ENCODE results near the gene BCL11A.

The BCL11A gene

DNA sequence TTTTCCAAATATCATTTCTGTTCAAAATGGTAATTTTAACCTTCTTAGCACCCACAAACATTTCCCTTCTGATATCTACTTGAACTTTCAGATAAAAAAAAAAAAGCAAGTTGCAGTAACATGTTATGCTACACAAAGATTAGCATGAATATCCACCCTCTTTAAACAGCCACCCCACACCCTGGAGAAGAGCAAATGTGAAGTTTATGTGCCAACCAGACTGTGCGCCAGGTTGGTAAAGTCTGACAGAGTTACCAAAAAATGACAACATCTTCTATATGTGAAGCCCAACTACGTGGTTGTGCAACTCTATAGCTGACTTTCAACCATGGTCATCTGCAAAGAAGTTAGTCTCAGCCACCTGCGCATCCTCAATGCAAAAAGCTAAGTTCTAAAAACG, 62.6 kb downstream of the BCL11A start:
- TF ChIP-seq FOXM1 (IDR thresholded peaks at IDR 0.05; ENCODE audit: borderline replicate concordance, low read depth) = no peak
- TF ChIP-seq NFIC (IDR thresholded peaks at IDR 0.05) = no peak
- TF ChIP-seq RAD21 (IDR thresholded peaks at IDR 0.05; ENCODE audit: low read depth) = no peak
- TF ChIP-seq TCF12 (IDR thresholded peaks at IDR 0.05; ENCODE audit: low read depth) = no peak
- TF ChIP-seq EP300 (IDR thresholded peaks at IDR 0.05; ENCODE audit: borderline replicate concordance) = no peak
- TF ChIP-seq TAF1 (IDR thresholded peaks at IDR 0.05; ENCODE audit: low read depth) = no peak
- TF ChIP-seq CREB1 (IDR thresholded peaks at IDR 0.05; ENCODE audit: low read depth) = no peak
- TF ChIP-seq, protein P1, sequence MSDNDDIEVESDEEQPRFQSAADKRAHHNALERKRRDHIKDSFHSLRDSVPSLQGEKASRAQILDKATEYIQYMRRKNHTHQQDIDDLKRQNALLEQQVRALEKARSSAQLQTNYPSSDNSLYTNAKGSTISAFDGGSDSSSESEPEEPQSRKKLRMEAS (IDR thresholded peaks at IDR 0.05) = no peak

DNA sequence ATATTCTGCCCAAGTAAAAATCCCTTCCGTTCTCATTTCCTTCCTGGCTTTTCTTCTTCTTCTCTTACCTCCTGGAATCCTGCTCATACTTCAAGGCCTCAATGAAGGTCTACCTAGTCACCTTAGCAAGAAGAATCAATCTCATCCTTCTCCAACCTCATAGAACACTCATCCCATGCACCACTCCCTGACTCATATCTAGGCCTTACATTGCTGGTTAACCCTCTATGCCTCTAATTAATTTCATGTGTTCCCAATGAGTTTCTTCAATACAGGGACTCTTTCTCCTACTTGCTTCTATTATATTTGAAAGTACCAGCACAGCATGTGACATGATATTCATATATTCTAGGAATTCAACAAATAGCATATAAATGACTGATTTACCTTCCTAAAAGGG, 63.0 kb downstream of the BCL11A start:
- TF ChIP-seq, protein P2, sequence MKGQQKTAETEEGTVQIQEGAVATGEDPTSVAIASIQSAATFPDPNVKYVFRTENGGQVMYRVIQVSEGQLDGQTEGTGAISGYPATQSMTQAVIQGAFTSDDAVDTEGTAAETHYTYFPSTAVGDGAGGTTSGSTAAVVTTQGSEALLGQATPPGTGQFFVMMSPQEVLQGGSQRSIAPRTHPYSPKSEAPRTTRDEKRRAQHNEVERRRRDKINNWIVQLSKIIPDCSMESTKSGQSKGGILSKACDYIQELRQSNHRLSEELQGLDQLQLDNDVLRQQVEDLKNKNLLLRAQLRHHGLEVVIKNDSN (IDR thresholded peaks at IDR 0.05) = no peak
- TF ChIP-seq CREB1 (IDR thresholded peaks at IDR 0.05; ENCODE audit: low read depth) (no peak), EGR1 (IDR thresholded peaks at IDR 0.05) (no peak), ZBTB7A (IDR thresholded peaks at IDR 0.05; ENCODE audit: low read depth) (no peak)

DNA sequence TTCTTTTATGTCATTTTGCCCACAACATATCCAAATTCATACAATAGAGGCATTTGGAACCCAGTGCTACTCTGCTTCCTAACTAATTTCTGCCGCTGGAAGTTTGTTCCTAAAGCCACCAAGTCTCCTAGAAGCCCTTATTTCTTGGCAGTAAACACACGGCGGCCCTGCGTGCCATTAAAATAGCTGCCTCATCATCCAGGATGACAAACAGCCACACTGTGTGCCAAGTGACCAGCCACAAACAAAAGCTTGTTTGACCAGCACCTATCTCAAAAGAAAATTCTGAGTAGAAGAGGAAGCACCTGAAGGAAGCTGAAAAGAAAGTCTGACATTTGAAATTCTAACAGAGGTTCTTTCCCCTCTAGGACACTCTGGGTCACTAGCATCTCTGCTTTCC, 64.2 kb downstream of the BCL11A start:
- TF ChIP-seq CEBPB (IDR thresholded peaks at IDR 0.05) (no peak), EP300 (IDR thresholded peaks at IDR 0.05; ENCODE audit: borderline replicate concordance) (no peak), ZBTB7A (IDR thresholded peaks at IDR 0.05; ENCODE audit: low read depth) (no peak), CREB1 (IDR thresholded peaks at IDR 0.05; ENCODE audit: low read depth) (no peak), TAF1 (IDR thresholded peaks at IDR 0.05; ENCODE audit: low read depth) (no peak), FOXM1 (IDR thresholded peaks at IDR 0.05; ENCODE audit: borderline replicate concordance, low read depth) (no peak)

- TF ChIP-seq YY1 (IDR thresholded peaks at IDR 0.05; ENCODE audit: low read depth) = no peak
- no peak for TF ChIP-seq TAF1 (IDR thresholded peaks at IDR 0.05; ENCODE audit: low read depth)
These were observed 65.2 kb downstream of the BCL11A start for GRCh38 chr2:60488291-60488690.

GRCh38 chr2:60487174-60487573, 66.3 kb downstream of the BCL11A start:
- TF ChIP-seq, protein P1 (IDR thresholded peaks at IDR 0.05) = no peak
- TF ChIP-seq EGR1 (IDR thresholded peaks at IDR 0.05) (no peak), RAD21 (IDR thresholded peaks at IDR 0.05; ENCODE audit: low read depth) (no peak), REST (IDR thresholded peaks at IDR 0.05; ENCODE audit: low read depth) (no peak), FOXM1 (IDR thresholded peaks at IDR 0.05; ENCODE audit: borderline replicate concordance, low read depth) (no peak), EP300 (IDR thresholded peaks at IDR 0.05; ENCODE audit: borderline replicate concordance) (no peak), NFIC (IDR thresholded peaks at IDR 0.05) (no peak), CREB1 (IDR thresholded peaks at IDR 0.05; ENCODE audit: low read depth) (no peak), YY1 (IDR thresholded peaks at IDR 0.05; ENCODE audit: low read depth) (no peak), TEAD4 (IDR thresholded peaks at IDR 0.05) (no peak), ZBTB7A (IDR thresholded peaks at IDR 0.05; ENCODE audit: low read depth) (no peak), TAF1 (IDR thresholded peaks at IDR 0.05; ENCODE audit: low read depth) (no peak), TCF12 (IDR thresholded peaks at IDR 0.05; ENCODE audit: low read depth) (no peak)
- TF ChIP-seq, protein P2 (IDR thresholded peaks at IDR 0.05) = no peak

DNA sequence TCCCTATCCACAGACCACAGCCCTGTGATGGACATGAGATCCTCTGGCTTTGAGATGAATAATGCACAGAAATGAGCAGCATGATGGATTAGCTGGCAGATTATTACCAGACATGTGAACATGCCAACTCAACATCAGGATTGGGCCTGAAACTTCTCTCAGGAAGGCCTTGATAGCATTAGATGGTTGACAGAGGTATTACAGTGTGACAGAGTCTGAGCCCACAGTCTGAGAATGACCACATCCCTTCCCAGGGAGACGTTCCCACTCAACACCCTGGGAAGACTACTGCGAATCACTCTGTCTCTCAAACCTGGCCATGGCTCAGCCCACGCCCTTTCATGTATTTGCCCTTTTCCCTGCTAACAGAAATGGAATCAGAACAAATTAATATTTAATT, 66.9 kb downstream of the BCL11A start:
- TF ChIP-seq EP300 (IDR thresholded peaks at IDR 0.05; ENCODE audit: borderline replicate concordance) = no peak
- TF ChIP-seq TCF12 (IDR thresholded peaks at IDR 0.05; ENCODE audit: low read depth) = no peak
- TF ChIP-seq, protein P2 (IDR thresholded peaks at IDR 0.05) = no peak
- TF ChIP-seq CEBPB (IDR thresholded peaks at IDR 0.05) = no peak
- no peak for TF ChIP-seq REST (IDR thresholded peaks at IDR 0.05; ENCODE audit: low read depth)
- TF ChIP-seq, protein P1 (IDR thresholded peaks at IDR 0.05) = no peak
- TF ChIP-seq RAD21 (IDR thresholded peaks at IDR 0.05; ENCODE audit: low read depth) = no peak
- no peak for TF ChIP-seq NFIC (IDR thresholded peaks at IDR 0.05)
- no peak for TF ChIP-seq ZBTB7A (IDR thresholded peaks at IDR 0.05; ENCODE audit: low read depth)
- TF ChIP-seq YY1 (IDR thresholded peaks at IDR 0.05; ENCODE audit: low read depth) = no peak
- no peak for TF ChIP-seq TEAD4 (IDR thresholded peaks at IDR 0.05)
- TF ChIP-seq FOXM1 (IDR thresholded peaks at IDR 0.05; ENCODE audit: borderline replicate concordance, low read depth) = no peak
- TF ChIP-seq CREB1 (IDR thresholded peaks at IDR 0.05; ENCODE audit: low read depth) = no peak
- TF ChIP-seq TAF1 (IDR thresholded peaks at IDR 0.05; ENCODE audit: low read depth) = no peak

Data from Ishikawa (cell line).